NCI-H1417 (cell line): ENCODE data around the gene FGF22.

Source experiments
- DNase-seq, 3 experiments: peaks; one replicate each; lab custom pipeline; 2025; lab: John Stamatoyannopoulos, UW

Gene FGF22

GRCh38 chr19:679418-680286, 40.0 kb downstream of the FGF22 start:
- DNase-seq, result peak in 2 of 3 experiments; percentile 76 to 81

DNA sequence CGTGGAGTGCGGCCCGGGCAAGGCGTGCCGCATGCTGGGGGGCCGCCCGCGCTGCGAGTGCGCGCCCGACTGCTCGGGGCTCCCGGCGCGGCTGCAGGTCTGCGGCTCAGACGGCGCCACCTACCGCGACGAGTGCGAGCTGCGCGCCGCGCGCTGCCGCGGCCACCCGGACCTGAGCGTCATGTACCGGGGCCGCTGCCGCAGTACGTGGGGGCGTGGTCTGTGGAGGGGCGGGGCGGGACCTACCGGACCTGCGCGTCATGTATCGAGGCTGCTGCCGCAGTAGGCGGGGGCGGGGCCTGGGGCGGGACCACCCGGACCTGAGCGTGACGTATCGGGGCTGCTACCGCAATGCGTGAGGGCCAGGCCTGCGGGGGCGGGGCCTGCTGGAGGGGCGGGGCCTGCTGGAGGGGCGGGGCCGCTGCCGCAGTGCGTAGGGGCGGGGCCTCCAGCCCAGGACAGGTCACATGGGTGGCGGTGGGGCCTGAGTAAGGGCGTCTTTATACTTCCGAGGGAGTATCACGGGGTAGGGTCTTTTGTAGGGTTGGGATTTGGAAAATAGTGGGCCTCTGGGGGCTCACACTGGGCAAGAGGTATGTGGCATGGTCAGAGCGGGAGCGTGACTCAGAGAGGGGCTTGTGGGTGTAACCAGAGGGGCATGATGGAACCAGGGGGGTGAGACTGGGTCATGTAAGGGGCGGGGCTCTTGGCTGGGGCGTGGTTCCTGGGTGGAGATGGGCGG, 40.8 kb downstream of the FGF22 start:
- peak; percentile 98 to 100 (median 100) for DNase-seq

DNA sequence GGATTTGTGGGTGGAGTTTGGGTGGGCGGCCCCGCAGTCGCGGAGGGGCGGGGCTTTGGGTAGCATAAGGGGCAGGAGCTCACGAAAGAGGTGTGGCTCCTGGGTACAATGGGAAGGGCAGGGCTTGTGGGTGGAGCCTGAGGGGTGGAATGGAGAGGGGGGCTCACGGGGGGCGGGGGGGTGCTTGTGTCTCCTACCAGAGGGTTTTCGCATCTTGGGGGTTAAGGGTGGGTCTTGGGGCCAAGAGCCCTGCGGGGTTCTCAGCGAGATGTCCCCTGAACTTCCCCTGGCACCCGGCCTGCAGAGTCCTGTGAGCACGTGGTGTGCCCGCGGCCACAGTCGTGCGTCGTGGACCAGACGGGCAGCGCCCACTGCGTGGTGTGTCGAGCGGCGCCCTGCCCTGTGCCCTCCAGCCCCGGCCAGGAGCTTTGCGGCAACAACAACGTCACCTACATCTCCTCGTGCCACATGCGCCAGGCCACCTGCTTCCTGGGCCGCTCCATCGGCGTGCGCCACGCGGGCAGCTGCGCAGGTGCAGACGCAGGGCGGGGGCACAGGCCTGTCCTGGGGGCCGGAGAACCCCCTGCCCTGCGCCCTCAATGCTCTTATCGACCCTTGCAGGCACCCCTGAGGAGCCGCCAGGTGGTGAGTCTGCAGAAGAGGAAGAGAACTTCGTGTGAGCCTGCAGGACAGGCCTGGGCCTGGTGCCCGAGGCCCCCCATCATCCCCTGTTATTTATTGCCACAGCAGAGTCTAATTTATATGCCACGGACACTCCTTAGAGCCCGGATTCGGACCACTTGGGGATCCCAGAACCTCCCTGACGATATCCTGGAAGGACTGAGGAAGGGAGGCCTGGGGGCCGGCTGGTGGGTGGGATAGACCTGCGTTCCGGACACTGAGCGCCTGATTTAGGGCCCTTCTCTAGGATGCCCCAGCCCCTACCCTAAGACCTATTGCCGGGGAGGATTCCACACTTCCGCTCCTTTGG, 41.6 kb downstream of the FGF22 start:
- peak; percentile 78 to 91 (median 83) for DNase-seq

GRCh38 chr19:682678-683320, 43.1 kb downstream of the FGF22 start:
- DNase-seq, result no peak

DNA sequence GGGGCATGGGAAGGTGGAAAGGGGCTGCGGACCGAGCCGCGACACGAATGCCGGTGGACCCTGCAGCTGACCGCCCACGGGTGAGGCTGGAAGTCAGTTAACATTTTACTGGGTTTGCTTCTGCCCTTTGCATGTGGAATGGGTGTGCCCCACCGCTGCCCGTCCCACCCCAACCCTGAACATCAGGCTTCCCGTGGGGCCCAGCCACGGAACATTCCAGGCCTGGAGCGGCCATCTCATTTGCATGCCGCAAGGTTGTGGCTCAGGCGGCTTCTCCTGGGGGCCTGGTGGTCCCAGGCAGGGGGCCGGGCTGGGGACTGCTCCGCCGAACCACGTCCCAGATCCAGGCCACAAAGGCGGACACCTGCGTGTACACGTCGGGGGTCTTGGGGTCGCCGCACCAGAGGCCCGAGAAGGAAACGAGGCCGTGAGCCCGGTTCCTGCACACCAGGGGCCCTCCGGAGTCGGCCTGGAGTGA, 45.8 kb downstream of the FGF22 start:
- DNase-seq, result no peak

GRCh38 chr19:686589-687297, 47.1 kb downstream of the FGF22 start:
- no peak for DNase-seq

DNA sequence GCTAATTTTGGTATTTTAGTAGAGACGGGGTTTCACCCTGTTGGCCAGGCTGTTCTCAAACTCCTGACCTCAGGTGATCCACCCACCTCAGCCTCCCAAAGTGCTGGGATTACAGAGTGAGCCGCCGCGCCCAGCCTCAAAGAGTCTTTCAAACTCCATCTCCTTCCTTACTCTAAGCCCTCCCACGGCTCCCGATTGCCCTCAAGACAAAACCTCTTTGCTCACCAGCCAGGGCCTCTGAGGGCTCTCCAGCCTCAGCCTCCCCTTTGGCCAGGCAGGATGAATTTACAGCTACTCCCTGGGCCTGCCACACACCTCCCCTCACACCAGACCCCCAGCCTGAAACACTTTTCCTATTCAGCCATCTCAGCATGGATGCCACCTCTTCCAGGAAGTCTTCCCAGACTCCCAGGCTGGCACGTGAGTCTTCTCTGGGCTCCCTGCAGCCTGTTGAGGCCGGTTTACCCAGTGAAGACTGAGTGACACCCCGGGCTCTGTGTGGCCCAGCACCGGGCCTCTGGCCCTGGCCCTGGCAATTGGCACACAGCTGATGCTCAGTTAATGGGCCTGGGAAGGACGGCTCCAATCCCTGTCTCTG, 48.0 kb downstream of the FGF22 start:
- DNase-seq, result no peak

DNA sequence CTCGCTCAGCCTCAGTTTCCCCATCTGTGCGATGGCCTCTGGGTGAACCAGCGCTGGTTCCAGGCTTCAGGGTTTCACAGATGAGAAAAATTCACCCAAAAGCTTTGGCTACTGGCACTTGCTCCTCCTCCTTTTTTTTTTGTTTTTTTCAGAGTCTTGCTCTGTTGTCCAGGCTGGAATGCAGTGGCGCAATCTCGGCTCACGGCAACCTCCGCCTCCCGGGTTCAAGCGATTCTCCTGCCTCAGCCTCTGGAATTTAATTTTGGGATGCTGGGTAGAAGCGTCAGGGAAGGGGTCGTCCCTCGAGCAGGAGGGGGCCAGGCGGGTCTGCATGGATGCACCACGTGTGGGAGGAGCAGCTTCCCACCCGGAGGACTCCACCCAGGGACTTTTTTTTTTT, 48.5 kb downstream of the FGF22 start:
- no peak for DNase-seq

DNA sequence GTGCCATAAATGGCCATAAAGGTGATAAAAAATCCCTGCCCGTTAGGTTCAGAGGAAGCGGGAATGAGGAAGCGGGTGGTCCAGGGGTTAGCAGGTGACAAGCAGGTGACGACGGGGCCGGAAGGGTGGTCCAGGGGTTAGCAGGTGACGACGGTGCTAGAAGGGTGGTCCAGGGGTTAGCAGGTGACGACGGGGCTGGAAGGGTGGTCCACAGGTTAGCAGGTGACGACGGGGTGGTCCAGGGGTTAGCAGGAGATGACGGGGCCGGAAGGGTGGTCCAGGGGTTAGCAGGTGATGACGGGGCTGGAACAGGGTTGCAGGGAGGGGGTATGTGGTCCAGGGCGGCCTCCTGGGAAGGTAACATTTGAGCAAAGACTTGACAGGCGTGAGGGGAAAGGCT, 49.3 kb downstream of the FGF22 start:
- DNase-seq, result no peak

DNA sequence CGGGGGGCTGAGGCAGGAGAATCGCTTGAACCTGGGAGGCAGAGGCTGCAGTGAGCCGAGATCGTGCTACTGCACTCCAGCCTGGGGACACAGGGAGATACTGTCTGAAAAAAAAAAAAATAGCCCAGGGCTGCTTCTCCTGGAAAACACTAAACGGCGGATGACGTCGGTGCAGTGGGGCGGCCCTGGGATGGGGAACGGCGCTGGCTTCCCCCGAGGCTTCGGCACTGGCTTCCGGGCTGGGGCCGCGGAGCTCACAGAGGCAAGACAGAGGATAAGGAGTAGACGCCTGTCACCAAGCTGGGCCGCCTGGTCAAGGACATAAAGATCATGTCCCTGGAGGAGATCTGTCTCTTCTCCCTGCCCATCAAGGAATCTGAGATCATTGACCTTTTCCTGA, 50.5 kb downstream of the FGF22 start:
- no peak for DNase-seq
